ENCODE results near the gene WNT7B.

DNA sequence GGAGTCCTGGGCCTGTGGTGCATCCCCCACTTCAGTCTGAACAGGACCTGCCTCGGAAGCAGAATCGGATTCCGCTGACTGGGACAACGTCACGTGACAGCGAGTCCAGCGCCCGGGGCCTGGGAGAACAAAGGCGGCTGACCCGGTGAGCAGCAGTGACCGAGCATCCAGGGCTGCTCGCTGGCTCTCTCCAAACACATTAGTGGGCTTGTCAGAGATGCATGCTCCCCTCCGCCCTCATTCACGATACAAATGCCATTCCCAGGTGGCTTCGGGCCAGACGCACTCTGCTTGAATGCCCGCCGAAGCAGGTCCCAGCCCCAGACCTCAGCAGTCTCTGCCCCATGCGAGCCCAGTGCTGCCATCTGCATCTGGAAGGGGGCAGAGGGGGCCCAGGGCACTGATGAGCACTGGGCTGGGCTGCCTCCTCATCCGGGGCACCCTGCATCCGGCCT lies 91.0 kb downstream of the WNT7B start:
- TF ChIP-seq, protein P1, sequence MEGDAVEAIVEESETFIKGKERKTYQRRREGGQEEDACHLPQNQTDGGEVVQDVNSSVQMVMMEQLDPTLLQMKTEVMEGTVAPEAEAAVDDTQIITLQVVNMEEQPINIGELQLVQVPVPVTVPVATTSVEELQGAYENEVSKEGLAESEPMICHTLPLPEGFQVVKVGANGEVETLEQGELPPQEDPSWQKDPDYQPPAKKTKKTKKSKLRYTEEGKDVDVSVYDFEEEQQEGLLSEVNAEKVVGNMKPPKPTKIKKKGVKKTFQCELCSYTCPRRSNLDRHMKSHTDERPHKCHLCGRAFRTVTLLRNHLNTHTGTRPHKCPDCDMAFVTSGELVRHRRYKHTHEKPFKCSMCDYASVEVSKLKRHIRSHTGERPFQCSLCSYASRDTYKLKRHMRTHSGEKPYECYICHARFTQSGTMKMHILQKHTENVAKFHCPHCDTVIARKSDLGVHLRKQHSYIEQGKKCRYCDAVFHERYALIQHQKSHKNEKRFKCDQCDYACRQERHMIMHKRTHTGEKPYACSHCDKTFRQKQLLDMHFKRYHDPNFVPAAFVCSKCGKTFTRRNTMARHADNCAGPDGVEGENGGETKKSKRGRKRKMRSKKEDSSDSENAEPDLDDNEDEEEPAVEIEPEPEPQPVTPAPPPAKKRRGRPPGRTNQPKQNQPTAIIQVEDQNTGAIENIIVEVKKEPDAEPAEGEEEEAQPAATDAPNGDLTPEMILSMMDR (IDR thresholded peaks at IDR 0.05), result no peak
- TF ChIP-seq EZH2 (IDR thresholded peaks at IDR 0.05; ENCODE audit: borderline replicate concordance, insufficient read depth, low read depth, low read length, poor library complexity, severe bottlenecking), result no peak

All from B cell (primary cell).